Measurements from ENCODE around the gene CCSER1.
A peak's percentile ranks its signal among the peaks of the same experiment; 100 is the strongest.
"Not testable (repeated sequence)": the region's sequence is repeated elsewhere in the genome, so short reads cannot be mapped to it uniquely, and the experiment has no call there.

The CCSER1 gene

DNA sequence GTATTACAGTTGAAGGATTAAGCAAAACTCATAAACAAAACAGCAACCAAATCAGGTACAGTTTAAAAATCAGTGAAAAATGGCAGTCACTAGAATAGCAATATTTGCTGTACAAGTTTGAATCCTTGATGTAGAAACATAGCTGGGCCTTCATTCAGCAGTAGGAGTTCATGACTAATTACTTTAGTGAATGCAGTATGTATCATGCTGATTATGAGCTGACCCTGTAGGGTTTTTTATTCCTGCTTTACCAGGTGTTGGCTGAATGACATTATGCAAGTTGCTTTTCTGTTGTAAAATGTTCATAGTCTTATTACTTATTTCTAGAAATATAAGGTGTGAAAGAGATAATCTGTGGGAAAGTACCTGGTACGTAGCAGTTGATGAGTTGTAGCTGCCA lies 179.6 kb downstream of the CCSER1 start:
- DNase-seq: no peak

DNA sequence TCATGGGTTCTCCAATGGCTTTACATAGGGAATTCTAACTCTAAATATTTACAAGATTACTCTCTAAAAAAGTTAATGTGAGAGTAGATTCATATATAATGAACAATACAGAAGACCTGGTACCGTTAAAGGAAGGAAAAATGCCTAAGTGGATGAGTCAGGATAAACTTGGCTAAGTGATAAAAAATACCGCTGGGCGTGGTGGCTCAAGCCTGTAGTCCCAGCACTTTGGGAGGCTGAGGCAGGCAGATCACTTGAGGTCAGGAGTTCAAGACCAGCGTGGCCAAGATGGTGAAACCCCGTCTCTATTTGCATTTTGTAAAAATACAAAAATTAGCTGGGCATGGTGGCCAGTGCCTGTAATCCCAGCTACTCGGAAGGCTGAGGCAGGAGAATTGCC lies 189.9 kb downstream of the CCSER1 start:
- DNase-seq: not testable (repeated sequence)

GRCh38 chr4:90317785-90318184 lies 190.6 kb downstream of the CCSER1 start:
- DNase-seq: no peak

DNA sequence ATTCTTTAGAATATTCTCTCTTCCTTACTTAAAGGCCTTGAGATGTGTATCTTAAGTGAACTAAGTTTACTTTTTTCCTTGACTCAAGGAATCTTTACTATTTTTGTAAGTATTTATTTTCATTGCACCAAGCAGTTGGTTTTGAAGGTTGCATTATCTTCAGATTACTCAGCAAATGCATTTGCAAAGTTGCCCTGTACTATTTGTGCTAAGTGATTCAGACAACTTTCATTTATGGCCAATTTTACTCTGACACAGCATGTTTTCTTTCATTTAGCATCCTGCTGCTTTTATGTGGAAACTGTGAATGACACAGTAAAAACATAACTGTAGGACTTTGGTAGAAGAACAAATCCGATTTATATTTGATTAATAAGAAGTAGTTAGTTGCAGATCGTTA lies 191.0 kb downstream of the CCSER1 start:
- DNase-seq: no peak

DNA sequence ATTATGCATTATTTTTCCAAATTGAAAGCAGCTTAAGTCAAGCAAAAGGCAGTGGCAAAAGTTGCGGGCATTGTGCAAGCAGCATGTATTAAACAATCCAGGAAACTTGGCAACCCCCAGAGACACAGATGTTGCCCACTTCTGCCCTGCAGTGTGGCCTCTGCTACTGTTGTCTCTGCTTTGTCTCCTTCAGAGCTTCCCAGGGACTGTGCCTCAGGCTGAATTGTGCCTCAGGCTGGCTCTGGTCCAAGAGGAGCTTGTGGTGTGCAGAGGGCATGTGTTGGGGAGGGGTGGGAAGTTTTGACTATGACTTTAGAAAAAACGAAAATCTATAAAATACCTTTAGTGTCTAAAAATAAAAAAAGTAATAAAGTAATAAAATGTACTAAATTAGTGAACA lies 201.4 kb downstream of the CCSER1 start:
- no peak for DNase-seq

- no peak for DNase-seq
Measured at GRCh38 chr4:90330546-90330945, 203.4 kb downstream of the CCSER1 start.

DNA sequence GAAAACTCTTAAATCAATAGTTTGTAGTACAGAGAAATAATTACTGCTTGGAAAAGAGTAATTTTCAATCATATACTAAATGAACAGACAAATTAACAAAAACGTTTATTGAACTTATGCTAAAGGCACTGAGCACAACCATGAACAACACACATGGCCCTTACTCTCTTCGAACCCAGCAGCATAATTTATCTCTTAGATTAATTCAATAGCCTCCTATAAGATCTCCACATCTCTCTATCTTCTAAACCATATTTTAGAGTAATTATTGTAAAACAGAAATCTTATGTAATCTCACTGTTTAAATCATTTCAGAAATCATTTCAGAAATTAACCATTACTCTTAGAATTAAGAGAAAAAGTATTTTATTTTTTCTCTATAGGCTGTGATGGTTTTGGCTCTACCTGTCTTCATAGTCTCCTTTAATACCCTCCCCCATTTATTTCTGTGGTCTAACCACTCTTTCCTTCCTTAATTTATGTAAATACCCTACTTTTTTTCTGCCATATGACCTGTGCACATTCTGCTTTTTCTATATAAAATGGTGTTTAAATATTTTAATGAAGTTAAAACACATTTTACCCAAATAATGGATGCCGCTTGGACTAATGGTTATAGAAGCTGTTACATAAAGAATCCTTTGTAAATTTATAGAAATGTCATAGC lies 218.5 kb downstream of the CCSER1 start:
- DNase-seq: no peak

DNA sequence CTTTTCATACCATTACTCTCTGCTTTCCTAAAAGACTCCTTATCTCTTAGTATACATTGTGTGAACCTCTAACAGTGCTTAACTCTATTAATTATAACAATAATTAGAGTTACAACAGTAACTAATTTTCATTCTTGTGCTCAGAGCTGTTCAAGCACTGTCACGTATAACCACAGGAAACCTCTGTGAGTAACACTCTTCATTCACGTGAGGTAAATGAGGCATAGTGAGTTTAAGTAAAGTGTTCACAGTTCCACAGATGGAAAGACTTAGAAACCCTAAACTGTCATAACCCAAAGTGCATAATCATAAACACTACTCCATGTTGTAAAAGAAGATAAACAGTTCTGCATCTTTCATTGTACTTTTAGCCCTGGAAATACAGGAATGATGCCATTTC lies 222.4 kb downstream of the CCSER1 start:
- DNase-seq: no peak

DNA sequence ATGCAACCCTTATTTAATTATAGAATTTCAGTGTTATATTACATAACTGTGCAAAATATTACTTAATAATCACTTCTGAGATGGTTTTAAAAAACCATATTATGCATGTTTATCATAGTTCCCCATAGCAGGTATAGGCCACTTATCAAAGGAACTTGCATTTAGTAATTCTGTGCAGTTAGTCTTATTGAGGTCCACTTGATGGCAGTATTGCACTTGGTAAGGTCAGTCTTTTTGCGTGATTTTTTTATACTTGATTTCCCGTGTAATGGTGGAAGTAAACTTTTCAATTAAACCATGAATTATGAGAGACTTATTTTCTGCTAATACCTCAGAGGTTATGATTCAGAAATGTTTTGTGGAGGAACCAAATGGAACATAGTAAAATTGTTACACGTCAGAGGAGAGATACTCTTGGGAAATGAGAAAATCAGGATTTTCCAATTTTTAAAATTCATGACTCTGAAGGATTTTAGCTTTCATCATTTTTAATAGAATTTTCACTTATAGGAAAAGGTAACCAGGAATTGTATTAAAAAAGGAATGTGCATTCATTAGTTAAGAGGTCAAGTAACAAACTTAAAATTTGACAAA lies 230.0 kb downstream of the CCSER1 start:
- peak; percentile 40 for DNase-seq

DNA sequence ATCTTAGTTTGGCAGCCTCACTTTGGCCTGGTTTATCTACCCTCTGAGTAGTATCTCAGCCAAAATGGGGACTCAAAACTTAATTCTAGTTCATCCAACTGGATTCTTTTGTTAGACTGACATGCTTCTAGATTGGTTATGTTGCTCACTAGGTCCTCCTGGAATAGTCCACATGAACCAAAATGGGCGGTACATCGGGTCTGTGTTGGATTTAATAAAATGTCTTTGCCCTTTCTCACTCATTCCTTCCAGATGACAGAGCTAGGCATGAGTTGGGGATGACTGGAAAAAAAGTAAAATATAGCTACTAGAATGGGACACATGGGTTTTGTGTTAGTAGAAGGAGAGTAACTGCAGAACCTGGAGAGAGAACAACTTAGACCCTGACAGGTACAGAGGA lies 247.9 kb downstream of the CCSER1 start:
- no peak for DNase-seq

- no peak for DNase-seq
Measured at GRCh38 chr4:90393215-90393614, 266.0 kb downstream of the CCSER1 start.

- no peak for DNase-seq
Measured at GRCh38 chr4:90403781-90404180, 276.6 kb downstream of the CCSER1 start.

GRCh38 chr4:90407897-90408296 lies 280.7 kb downstream of the CCSER1 start:
- DNase-seq: not testable (repeated sequence)

GRCh38 chr4:90412786-90413185 lies 285.6 kb downstream of the CCSER1 start:
- not testable (repeated sequence) for DNase-seq

- no peak for DNase-seq
Measured at GRCh38 chr4:90415116-90415515, 287.9 kb downstream of the CCSER1 start.

GRCh38 chr4:90419124-90419711 lies 292.0 kb downstream of the CCSER1 start:
- peak; percentile 38 for DNase-seq

GRCh38 chr4:90421161-90421560 lies 294.0 kb downstream of the CCSER1 start:
- DNase-seq: no peak

DNA sequence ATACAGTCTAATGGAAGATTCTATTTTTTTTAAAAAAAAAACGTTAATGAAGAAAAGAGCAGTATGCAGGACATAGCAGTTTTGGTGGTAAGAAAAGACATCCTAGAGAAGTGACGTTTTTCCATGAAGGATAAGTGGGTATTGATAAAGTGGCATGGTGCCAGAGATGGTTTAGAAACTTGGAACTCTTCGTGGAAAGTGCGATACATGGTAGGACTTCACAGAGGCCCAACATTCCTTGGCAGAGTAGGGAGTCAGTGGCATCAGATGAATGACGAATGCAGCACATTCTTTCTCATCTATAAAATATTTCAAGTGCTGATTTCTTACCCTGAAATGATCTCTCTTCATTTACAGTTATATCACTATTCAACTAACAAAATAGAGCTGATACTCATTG lies 298.7 kb downstream of the CCSER1 start:
- DNase-seq: no peak

GRCh38 chr4:90438522-90438921 lies 311.3 kb downstream of the CCSER1 start:
- DNase-seq: no peak

GRCh38 chr4:90441770-90442169 lies 314.6 kb downstream of the CCSER1 start:
- DNase-seq: no peak

DNA sequence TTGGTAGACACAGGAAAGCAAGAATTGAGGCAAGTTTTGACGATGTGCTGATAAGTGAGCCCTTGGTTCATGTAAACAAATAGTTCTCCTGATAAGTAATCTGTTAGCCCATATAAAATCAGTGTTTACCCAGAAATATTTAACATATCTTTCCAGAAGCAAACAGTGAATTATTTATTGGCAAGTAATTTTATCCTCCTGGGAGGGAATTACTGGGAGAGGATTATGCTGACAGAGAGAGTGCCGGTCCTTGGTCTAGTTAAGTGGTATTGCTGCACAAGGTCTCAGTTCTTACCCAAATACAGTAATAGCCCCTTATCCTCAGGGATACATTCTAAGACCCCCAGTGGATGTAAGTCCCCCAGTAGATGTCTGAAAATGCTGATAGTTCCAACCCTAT lies 315.4 kb downstream of the CCSER1 start:
- no peak for DNase-seq

DNA sequence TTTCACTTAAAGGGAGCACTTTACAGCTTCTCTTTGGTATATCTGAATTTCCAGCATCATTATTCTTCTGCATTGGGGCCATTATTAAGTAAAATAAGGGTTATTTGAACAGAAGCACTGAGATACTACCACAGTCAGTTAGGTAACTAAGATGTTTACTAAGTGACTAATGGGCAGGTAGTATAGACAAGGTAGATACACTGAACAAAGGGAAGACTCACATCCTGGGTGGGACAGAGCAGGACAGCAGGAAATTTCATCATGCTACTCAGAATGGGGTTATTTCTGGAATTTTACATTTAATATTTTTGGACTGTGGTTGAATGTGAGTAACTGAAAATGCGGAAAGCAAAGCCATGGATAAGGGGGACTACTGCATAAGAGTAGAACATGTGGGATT lies 316.0 kb downstream of the CCSER1 start:
- DNase-seq: no peak

DNA sequence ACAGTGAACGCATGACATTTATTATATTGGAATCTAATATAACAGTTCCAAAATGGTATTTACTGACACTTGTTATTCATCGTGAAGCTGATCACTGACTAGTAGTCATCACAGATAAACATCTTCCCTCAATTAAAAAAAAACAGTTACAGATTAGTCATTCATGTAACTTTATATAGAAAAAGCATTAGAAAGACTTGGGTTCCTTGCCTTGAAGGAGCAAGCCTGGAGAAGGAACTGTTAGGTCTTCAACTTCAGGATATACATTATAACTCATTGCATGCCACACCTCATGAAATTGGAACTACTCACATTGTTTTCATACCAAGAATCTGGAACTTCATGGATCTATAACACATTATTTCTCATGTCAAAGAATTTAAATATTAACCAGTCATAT lies 317.7 kb downstream of the CCSER1 start:
- DNase-seq: no peak

DNA sequence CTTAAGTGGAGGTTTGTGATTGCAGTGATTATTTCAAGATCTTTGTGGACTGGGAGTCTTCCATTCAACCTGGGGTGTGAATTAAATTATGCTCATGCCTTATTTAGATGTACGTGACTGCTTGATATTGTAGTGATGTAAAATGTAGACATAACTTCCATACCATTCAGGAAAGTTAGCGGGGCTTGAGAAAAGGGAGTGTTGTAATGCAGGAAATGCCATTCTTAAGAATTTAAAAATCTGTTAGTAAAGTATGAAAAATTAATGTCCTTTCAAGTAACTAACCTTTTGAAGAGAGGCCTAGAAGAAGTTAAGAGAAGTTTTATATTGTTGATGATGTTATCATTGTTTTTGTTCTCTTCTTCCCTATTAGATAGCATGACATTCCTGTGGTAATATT lies 318.2 kb downstream of the CCSER1 start:
- no peak for DNase-seq

DNA sequence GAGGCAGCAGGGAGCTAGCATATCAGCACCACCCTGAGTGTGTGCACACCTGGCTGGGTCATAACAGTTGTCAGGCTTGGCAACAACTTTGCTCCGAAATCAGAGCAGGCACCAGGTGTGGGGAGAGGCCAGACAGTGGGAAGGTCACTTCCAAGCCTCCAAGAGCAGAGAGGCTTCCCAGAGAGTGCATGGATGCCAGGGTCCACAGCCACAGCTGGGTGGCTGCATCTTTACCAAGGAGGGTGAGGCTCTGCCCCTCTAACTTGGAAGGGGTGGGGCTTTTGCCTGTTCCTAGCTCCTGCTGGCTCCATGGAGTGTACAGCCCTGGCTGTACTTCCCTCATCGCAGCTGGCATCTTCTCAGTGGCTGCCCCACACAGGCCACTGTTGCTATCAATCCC lies 322.4 kb downstream of the CCSER1 start:
- no peak for DNase-seq

Measured in midbrain (tissue), 1 donor.